Central memory CD4-positive, alpha-beta T cell (primary cell): ENCODE measurements around the gene ADO.
A peak's percentile ranks its signal among the peaks of the same experiment; 100 is the strongest.

Experiments
- DNase-seq: peaks from one replicate; pipeline ENCODE4 v3.0.0; 2022

Gene ADO

GRCh38 chr10:62818426-62819011 is 14.0 kb downstream of the ADO start:
- DNase-seq: peak; percentile 25

DNA sequence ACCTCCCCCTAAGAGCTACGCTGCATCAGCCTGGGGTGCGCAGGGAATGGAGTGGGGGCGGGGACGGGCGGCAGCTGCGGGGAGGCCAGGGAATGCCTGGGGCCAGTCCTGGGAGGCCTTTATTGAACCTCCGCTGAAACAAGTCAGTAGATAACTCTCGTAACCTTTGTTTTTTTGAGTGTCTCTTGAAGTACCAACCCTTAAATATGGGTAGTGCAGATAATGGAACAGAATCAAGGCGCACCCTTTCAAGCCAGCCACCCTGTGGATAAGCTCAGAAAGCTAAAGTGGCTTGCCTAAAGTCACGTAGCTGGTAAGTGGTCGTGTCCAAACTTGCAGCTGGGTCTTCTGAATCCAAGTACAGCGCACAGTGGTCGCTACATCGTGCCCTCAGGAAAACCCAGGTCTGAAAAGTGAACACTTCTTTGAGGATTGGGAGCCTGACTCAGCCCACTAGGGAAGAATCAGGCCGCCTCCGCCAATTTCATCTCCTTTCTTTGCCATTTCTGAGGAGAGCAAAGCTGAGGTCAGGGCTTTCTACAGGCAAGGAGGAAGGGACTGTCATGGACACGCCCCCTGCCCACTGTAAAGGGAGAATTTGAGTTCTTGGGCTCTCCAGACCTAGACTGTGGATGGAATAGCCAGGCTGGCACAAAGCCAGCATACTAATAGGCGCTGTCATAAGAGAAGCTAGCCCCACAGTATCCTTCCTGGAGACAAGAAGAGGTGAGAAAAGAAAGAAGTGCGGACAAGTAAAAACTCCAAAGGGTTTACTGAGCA is 14.8 kb downstream of the ADO start:
- no peak for DNase-seq

GRCh38 chr10:62820586-62820985 is 16.1 kb downstream of the ADO start:
- DNase-seq: no peak

- DNase-seq: no peak
Observed at GRCh38 chr10:62826273-62826672, 21.8 kb downstream of the ADO start.

GRCh38 chr10:62829622-62830021 is 25.1 kb downstream of the ADO start:
- no peak for DNase-seq

- no peak for DNase-seq
Observed at GRCh38 chr10:62830679-62831078, 26.2 kb downstream of the ADO start.

DNA sequence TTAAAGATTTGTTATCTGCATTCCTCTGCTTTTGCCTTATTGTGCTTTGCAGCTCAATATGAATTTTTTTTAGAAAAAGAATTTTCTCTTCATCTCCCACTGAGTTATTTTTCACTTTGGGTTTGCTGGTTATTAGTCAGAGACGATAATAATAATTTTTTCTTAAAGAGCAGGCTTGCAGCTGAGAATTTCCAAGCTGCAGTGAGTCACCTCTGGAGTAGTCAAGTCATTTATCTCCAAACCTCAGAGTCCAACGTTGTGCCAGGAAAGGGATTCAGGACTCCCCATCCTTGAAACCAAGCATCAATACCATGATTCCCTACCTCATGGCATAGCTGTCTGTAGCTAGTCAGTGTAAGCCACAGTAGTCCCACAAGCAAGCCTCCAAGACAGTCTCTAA is 26.8 kb downstream of the ADO start:
- no peak for DNase-seq

- DNase-seq: no peak
Observed at GRCh38 chr10:62839590-62839989, 35.1 kb downstream of the ADO start.

DNA sequence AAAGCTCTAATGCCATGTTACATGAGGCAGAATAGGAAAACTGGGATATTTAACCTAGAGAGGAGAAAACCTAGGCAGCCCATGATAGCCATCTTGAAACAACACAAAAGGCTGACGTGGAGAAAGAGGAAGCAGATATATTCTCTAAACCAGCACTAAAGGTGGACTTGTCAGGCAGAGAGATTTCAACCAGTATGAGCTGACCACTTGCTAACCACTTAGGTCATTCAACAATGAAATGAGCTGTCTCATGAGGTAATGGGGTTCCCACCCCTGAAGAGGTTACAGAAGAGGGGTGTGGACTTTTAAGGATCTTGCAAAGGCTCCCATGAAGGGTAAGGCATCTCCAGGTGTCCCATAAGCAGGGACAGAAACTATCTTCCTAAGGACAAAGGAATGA is 38.5 kb downstream of the ADO start:
- no peak for DNase-seq

- no peak for DNase-seq
Observed at GRCh38 chr10:62843600-62843999, 39.1 kb downstream of the ADO start.

- DNase-seq: no peak
Observed at GRCh38 chr10:62844280-62845011, 39.9 kb downstream of the ADO start.

DNA sequence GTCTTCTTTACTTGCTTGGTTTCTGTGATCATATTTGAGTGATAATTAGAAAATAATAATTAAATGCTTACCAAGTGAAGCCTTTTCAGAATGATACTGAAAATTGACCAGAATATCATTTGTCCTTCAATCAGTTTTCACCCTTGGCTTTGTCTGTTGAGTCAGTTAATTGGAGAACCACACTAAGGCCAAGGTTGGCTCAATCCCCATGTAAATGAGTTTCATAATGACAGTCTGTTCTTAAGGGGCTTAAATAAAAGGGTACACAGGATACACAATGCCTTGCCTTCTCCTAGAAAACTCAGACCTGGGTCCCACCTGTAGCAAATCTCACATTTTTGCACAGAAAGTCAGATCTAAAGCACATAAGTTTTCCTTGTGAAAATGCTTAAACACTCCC is 42.9 kb downstream of the ADO start:
- no peak for DNase-seq

- no peak for DNase-seq
Observed at GRCh38 chr10:62850646-62851045, 46.1 kb downstream of the ADO start.

DNA sequence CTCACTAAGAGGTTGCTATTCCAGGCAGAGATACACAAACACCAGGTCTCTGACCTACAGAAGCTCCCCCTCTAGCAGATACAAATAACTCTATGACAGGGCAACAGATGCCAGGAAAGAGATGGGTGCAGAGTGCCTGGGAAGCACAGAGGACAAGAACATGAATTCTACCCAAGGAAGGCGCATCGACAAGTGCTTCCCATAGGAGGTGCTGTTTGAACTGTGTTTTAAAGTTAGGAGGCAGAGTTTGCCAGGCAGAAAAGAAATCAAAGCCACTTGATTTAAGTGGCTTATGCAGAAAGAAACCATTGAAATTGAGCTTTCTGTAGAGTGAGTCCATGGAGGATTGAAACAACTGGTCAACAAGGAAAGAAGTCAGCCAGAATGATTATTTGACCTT is 46.9 kb downstream of the ADO start:
- no peak for DNase-seq

DNA sequence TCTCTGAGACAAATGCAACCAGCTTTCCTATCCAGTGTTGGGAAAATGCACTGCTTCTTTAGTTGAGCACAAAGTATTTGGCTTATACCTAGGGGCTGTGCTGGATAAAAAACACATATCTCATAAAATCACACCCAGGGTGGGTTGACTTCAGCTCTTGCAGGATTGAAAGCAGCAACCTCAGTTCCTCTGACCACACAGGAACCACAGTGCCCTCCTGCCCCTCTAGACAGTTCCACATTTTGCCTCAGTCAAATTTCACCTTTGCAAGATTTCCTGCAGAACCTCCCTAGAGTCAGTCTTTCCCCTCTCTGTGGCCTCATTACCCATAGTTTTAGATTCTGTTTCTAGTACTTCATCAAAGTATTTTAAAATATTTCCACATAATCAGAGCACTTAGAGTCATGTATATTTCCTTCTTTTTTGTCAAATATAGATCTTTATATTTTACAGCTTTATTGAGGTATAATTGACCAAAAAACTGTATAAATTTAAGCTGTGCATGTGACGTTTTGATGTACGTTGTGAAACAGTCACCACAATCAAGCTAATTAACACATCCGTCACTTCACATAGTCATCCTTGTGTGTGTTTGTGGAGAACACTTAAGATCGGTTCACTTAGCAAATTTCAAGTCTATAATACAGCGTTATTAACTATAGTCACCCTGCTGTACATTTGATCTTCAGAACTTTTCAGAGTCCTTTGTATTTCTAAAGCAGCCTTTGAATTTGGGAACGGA is 48.6 kb downstream of the ADO start:
- no peak for DNase-seq

- DNase-seq: no peak
Observed at GRCh38 chr10:62853710-62854109, 49.2 kb downstream of the ADO start.

- DNase-seq: peak; percentile 3
Observed at GRCh38 chr10:62856021-62856420, 51.5 kb downstream of the ADO start.
